B cell (primary cell): ENCODE measurements around the gene FYCO1. TPM values are rescaled to one million over a fixed set of nuclear protein-coding genes. Genes with fewer than 3 reads are reported as not detected.

Source experiments
- ATAC-seq: fragments of 200-7000 bp; cut with Tn5 transposase; one replicate; pipeline ENCODE4 v1.10.0; 2021; ENCODE audit warnings: low read depth, mild to moderate bottlenecking, moderate number of reproducible peaks, moderate library complexity
- CTCF ChIA-PET: fragments of 350-600 bp; sonication (Branson Sonifier 250); formaldehyde crosslinking; loops from one replicate; lab custom pipeline; 2021; ENCODE audit warnings: antibody characterized with exemption, inconsistent platforms; lab: Charles Lee
- POLR2A ChIA-PET: fragments of 350-600 bp; sonication (Branson Sonifier 250); formaldehyde crosslinking; loops from one replicate; lab custom pipeline; 2021; ENCODE audit warnings: antibody characterized with exemption; lab: Charles Lee
- DNase-seq: peaks from one replicate; pipeline ENCODE4 v3.0.0; 2013
- H2AFZ ChIP-seq: 2 replicates; pipeline ENCODE4 v1.6.1; 2012; ENCODE audit warnings: mild to moderate bottlenecking, low read depth, low read length; ENCODE audit not compliant: insufficient read depth, poor library complexity, severe bottlenecking
- H3K27ac ChIP-seq, 2 donors: 1 replicate in 1 of 2; 2 replicates in 1 of 2; pipeline ENCODE4 v1.5.1; 2012 to 2013; ENCODE audit warnings: low read length in 2 of 2, mild to moderate bottlenecking in 2 of 2, moderate library complexity in 1 of 2
- H3K27me3 ChIP-seq, 4 experiments: fragments of 200-600 bp in 1 of 4; sonication (generic) in 1 of 4; replicated peaks in 1 of 4; 1 replicate in 2 of 4; 2 replicates in 2 of 4; pipeline versions ENCODE4 v1.6.1 to v1.7.0; 2013 to 2016; ENCODE audit warnings: low read length in 3 of 4, mild to moderate bottlenecking in 2 of 4, mixed read lengths in 1 of 4, moderate library complexity in 1 of 4; ENCODE audit not compliant: insufficient read depth in 4 of 4, control insufficient read depth in 3 of 4; ENCODE audit errors: control extremely low read depth in 1 of 4
- H3K36me3 ChIP-seq, 2 experiments: replicated peaks in 1 of 2; 1 replicate in 1 of 2; 2 replicates in 1 of 2; pipeline versions ENCODE4 v1.6.1 to v1.7.1; 2013; ENCODE audit warnings: low read length in 1 of 2; ENCODE audit not compliant: insufficient read depth in 2 of 2, control insufficient read depth in 1 of 2; ENCODE audit errors: control extremely low read depth in 1 of 2, extremely low read depth in 1 of 2
- H3K4me1 ChIP-seq, 2 donors: fragments of 200-600 bp in 1 of 2; sonication (generic) in 1 of 2; 1 replicate in 1 of 2; 2 replicates in 1 of 2; pipeline versions ENCODE4 v1.5.1 to v1.6.1; 2013 to 2017; ENCODE audit warnings: low read length in 2 of 2; ENCODE audit not compliant: control insufficient read depth in 2 of 2, insufficient read depth in 2 of 2
- H3K4me2 ChIP-seq: replicated peaks from 2 replicates; pipeline ENCODE3; 2012; ENCODE audit warnings: mild to moderate bottlenecking, low read depth, low read length; ENCODE audit not compliant: poor library complexity, severe bottlenecking
- H3K4me3 ChIP-seq, 5 experiments: fragments of 200-600 bp in 1 of 5; sonication (generic) in 1 of 5; 1 replicate in 3 of 5; 2 replicates in 2 of 5; pipeline versions ENCODE4 v1.5.1 to v1.7.0; 2011 to 2016; ENCODE audit warnings: low read length in 4 of 5, mild to moderate bottlenecking in 4 of 5, low read depth in 2 of 5, control low read depth in 1 of 5, moderate library complexity in 1 of 5; ENCODE audit not compliant: insufficient read depth in 1 of 5; ENCODE audit errors: control extremely low read depth in 1 of 5, extremely low read depth in 1 of 5
- H3K79me2 ChIP-seq: fragments of 200-600 bp; sonication (generic); one replicate; pipeline ENCODE4 v1.6.0; 2016; ENCODE audit warnings: low read length; ENCODE audit not compliant: control insufficient read depth, insufficient read depth
- H3K9ac ChIP-seq: fragments of 200-600 bp; sonication (generic); 2 replicates; pipeline ENCODE4 v1.6.1; 2017; ENCODE audit warnings: mild to moderate bottlenecking, low read length, moderate library complexity
- H3K9me3 ChIP-seq, 3 donors: one replicate each; pipeline versions ENCODE4 v1.6.1 to v1.7.1; 2013; ENCODE audit warnings: low read length in 2 of 3; ENCODE audit not compliant: control insufficient read depth in 2 of 3, insufficient read depth in 1 of 3; ENCODE audit errors: control extremely low read depth in 1 of 3
- H4K20me1 ChIP-seq: 2 replicates; pipeline ENCODE4 v1.6.0; 2012; ENCODE audit warnings: mild to moderate bottlenecking, low read length; ENCODE audit not compliant: insufficient read depth, control insufficient read depth, poor library complexity, severe bottlenecking
- H3K27ac Mint-ChIP-seq: one replicate; pipeline ENCODE4 v1.8.0; 2021; ENCODE audit warnings: mixed read lengths
- H3K27me3 Mint-ChIP-seq: one replicate; pipeline ENCODE4 v1.8.0; 2021; ENCODE audit warnings: mixed read lengths
- H3K4me1 Mint-ChIP-seq: one replicate; pipeline ENCODE4 v1.8.0; 2021; ENCODE audit warnings: mixed read lengths
- H3K4me3 Mint-ChIP-seq: one replicate; pipeline ENCODE4 v1.8.0; 2021; ENCODE audit warnings: mixed read lengths
- H3K9me3 Mint-ChIP-seq: one replicate; pipeline ENCODE4 v1.8.0; 2022; ENCODE audit warnings: mixed read lengths; ENCODE audit not compliant: insufficient read depth
- CTCF ChIP-seq: fragments of 200-600 bp; IDR thresholded peaks from one replicate; pipeline ENCODE4 v1.8.0; 2022; ENCODE audit warnings: antibody characterized with exemption, mild to moderate bottlenecking
- EZH2 ChIP-seq: IDR thresholded peaks from 2 replicates; pipeline ENCODE4 v1.6.1; 2012; ENCODE audit warnings: borderline replicate concordance, low read depth, mild to moderate bottlenecking, moderate library complexity, low read length; ENCODE audit not compliant: insufficient read depth, poor library complexity, severe bottlenecking
- WGBS: methylation state at CpG from one replicate; pipeline ENCODE4 v1.1.5; 2013; ENCODE audit warnings: missing lambda C conversion rate; ENCODE audit not compliant: insufficient coverage; 5-methylcytosine and 5-hydroxymethylcytosine counted together
- intact Hi-C: fragments of 100-400 bp; cut with micrococcal nuclease; formaldehyde crosslinking; loops from one replicate; pipeline ENCODE4 v1.10.0; 2022
- polyA plus RNA-seq: library from polyadenylated mRNA; depleted of rRNA; stranded (reverse); fragments of >200 nt; gene quantifications from 2 replicates; pipeline ENCODE4 v1.2.3, GENCODE V29; 2012
- total RNA-seq, 2 donors: library from RNA; stranded (reverse); fragments of 120-200 nt in 1 of 2; gene quantifications; 1 replicate in 1 of 2; 2 replicates in 1 of 2; pipeline versions ENCODE4 v1.2.3 to v1.2.4, GENCODE V29; 2013 to 2022

FYCO1 gene
- total and polyA plus RNA-seq, 2 donors (not counting 1 experiment from before 2014, with no cell fraction given): 5.4 to 16.7 TPM

DNA sequence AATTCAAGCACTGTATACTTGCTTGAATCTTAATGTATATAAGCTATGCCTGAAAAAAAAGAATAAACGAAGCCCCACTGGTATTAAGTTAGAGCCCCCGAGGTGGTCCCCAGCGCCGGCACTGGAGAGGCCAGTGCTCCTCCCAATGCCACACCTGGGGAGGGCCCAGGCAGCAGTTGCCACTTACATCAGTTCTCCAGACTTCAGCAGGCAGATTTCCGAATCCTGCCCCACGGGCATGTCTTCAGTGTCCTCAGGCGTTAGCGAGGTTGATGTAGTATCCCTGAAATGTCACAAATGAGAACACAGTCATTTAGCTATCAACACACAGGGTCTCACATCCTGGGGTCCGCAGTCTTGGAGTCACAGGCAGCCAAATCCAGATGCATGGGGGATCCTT is 59.4 kb downstream of the FYCO1 start:
- no peak overlapping the region for H3K4me3 Mint-ChIP-seq
- Histone ChIP-seq H3K4me2 (no peak overlapping the region), H4K20me1 (no peaks in the 10 kb centered on the region), H3K9ac (no peak overlapping the region), H3K36me3 (peaks cover 0 to 61% of the 10 kb centered on the region in 2 experiments), H3K27me3 (no peaks in the 10 kb centered on the region), H2AFZ (no peak overlapping the region), H3K9me3 (no peaks in the 10 kb centered on the region), H3K79me2 (no peaks in the 10 kb centered on the region), H3K4me1 (peaks cover 0 to 5% of the 10 kb centered on the region in 2 donors), H3K4me3 (no peak overlapping the region), H3K27ac (no peak overlapping the region)
- CTCF ChIA-PET: interaction anchor here (1.1 to 5.2 kb wide), 7 partner anchors 133 to 443 kb away, joined by 3 to 193 read pairs (median 24); partner anchors contain the start of gene CCR5
- H3K4me1 Mint-ChIP-seq: no peaks in the 10 kb centered on the region
- intact Hi-C loops: loop anchor here (5.0 kb wide), 1 partner anchor 271 kb away; the partner anchor contains the start of gene CCR1
- no peak overlapping the region for H3K27ac Mint-ChIP-seq
- 94% methylated on average over 8 of the region's 9 CpGs for WGBS
- ATAC-seq (no peak), DNase-seq (no peak)
- TF ChIP-seq CTCF (no peak), EZH2 (no peak)
- no peaks in the 10 kb centered on the region for H3K27me3 Mint-ChIP-seq
- no peaks in the 10 kb centered on the region for H3K9me3 Mint-ChIP-seq
- POLR2A ChIA-PET: no interaction called here

- TF ChIP-seq EZH2: no peak
- TF ChIP-seq CTCF: no peak
- no peak overlapping the region for H3K9ac ChIP-seq
- Mint-ChIP-seq H3K27me3 (no peaks in the 10 kb centered on the region), H3K9me3 (no peaks in the 10 kb centered on the region), H3K27ac (no peak overlapping the region), H3K4me1 (no peaks in the 10 kb centered on the region), H3K4me3 (no peak overlapping the region)
- DNase-seq: no peak
- CTCF ChIA-PET: interaction anchor here (0.6 to 0.9 kb wide), 3 partner anchors 145 to 386 kb away, joined by 3 to 4 read pairs (median 3); no protein-coding TSS in a partner anchor
- H3K4me3 ChIP-seq: no peak overlapping the region
- 100% methylated on average over 2 of the region's 4 CpGs for WGBS
- no peaks in the 10 kb centered on the region for H3K79me2 ChIP-seq
- no peak overlapping the region for H3K27ac ChIP-seq
- POLR2A ChIA-PET: no interaction called here
- no peak overlapping the region for H2AFZ ChIP-seq
- no peaks in the 10 kb centered on the region for H4K20me1 ChIP-seq
- no peak overlapping the region for H3K4me2 ChIP-seq
- no peaks in the 10 kb centered on the region for H3K9me3 ChIP-seq
- intact Hi-C loops: no loop called here
- peaks cover 2 to 87% of the 10 kb centered on the region in 2 experiments for H3K36me3 ChIP-seq
- no peaks in the 10 kb centered on the region for H3K4me1 ChIP-seq
- no peaks in the 10 kb centered on the region for H3K27me3 ChIP-seq
- ATAC-seq: no peak
Measured at GRCh38 chr3:45933591-45933990, 62.0 kb downstream of the FYCO1 start.
